ENCODE measurements around the gene PSMA3. TPM values are rescaled to one million over a fixed set of nuclear protein-coding genes. Genes with fewer than 3 reads are reported as not detected.

Gene PSMA3
- total and polyA plus RNA-seq, 9 of the 15 experiments (the other 6 are each of a cell fraction or from before 2014, with no cell fraction given), result 129 to 786 (median 319) TPM

DNA sequence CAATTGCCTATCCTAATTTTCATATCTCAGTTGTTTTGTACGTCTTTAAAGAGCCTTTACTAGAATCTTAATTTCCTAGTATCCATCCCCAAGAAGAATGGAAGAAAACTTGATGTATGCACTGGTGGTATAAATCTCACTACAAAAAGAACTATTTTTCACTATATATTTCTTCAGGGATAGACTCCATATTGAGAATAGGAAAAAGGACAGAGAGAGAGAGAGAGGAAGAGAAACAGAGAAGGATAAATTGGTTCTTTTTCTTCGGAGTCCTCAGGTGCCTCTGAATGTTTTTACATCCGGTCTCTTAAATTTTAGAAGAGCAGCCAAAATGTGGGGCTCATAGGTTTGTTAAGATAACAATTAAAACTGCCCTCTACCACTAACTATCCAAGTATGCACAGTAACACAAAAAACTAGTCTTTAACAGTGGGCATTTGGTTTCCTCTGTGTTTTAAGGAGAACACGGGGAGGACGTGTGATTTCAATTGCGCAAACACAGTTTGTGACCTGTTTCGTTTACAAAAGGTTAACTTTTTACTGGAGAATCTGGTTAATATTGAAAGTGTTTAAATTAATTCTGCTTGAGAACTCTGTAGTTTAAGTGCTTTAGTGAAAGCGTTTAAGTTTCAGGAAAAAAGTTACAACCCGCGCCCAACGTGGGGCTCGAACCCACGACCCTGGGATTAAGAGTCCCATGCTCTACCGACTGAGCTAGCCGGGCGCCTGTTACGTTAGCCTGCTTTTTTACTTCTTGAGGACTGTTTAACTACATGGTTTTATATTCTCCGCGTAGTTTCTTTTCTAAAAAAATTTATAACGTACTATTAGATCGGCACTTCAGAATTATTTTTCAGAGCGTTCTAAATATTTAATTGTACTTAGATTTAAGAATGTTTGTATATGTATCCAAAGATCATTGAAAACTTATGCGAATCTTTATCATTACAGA, 5.1 kb upstream of the PSMA3 start (continued):
- TF ChIP-seq PATZ1 (CRISPR knock-in tag; IDR thresholded peaks at IDR 0.05; ENCODE audit: borderline replicate concordance) (no peak), STAT5B (CRISPR knock-in tag; IDR thresholded peaks at IDR 0.05) (no peak), TSC22D4 (tag; IDR thresholded peaks at IDR 0.05) (no peak), PCBP2 (IDR thresholded peaks at IDR 0.05; ENCODE audit: low read depth, low read length, poor library complexity, severe bottlenecking) (no peak), CHD1 (IDR thresholded peaks at IDR 0.05; ENCODE audit: low read length) (no peak), STAT6 (CRISPR knock-in tag; IDR thresholded peaks at IDR 0.05) (no peak), U2AF2 (optimal IDR thresholded peaks at IDR 0.05; ENCODE audit: low read depth, low read length) (no peak), ZFP36 (IDR thresholded peaks at IDR 0.05; ENCODE audit: low read depth, low read length, partially characterized antibody) (no peak), HNRNPL (IDR thresholded peaks at IDR 0.05; ENCODE audit: low read depth, low read length) (no peak), TCF3 (CRISPR knock-in tag; IDR thresholded peaks at IDR 0.05) (no peak), POU5F1 (IDR thresholded peaks at IDR 0.05; ENCODE audit: borderline replicate concordance, low read depth, low read length, partially characterized antibody) (no peak), NR3C1 (CRISPR knock-in tag; IDR thresholded peaks at IDR 0.05) (no peak), MBD2 (IDR thresholded peaks at IDR 0.05; ENCODE audit: borderline replicate concordance, low read depth) (no peak), ZNF184 (CRISPR knock-in tag; IDR thresholded peaks at IDR 0.05) (no peak), SMARCB1 (IDR thresholded peaks at IDR 0.05; ENCODE audit: insufficient read length, low read depth) (no peak), KLF16 (IDR thresholded peaks at IDR 0.05) (no peak), POLR2AphosphoS2 (IDR thresholded peaks at IDR 0.05; ENCODE audit: low read length) (no peak), ESRRB (CRISPR knock-in tag; IDR thresholded peaks at IDR 0.05; ENCODE audit: borderline replicate concordance) (no peak), YBX1 (IDR thresholded peaks at IDR 0.05) (no peak), MTF1 (CRISPR knock-in tag; IDR thresholded peaks at IDR 0.05; ENCODE audit: borderline replicate concordance) (no peak), KHSRP (IDR thresholded peaks at IDR 0.05) (no peak), CBX1 (IDR thresholded peaks at IDR 0.05; ENCODE audit: low read depth) (no peak)
- TF ChIP-seq, protein P1, sequence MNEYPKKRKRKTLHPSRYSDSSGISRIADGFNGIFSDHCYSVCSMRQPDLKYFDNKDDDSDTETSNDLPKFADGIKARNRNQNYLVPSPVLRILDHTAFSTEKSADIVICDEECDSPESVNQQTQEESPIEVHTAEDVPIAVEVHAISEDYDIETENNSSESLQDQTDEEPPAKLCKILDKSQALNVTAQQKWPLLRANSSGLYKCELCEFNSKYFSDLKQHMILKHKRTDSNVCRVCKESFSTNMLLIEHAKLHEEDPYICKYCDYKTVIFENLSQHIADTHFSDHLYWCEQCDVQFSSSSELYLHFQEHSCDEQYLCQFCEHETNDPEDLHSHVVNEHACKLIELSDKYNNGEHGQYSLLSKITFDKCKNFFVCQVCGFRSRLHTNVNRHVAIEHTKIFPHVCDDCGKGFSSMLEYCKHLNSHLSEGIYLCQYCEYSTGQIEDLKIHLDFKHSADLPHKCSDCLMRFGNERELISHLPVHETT (CRISPR knock-in tag; conservative IDR thresholded peaks at IDR 0.05 in 1 of 2, IDR thresholded peaks at IDR 0.05 in 1 of 2), result no peak

All from K562 (cell line).